CD4-positive, alpha-beta T cell treated with Interleukin-1 beta for 1 hour (primary cell): ENCODE data around the gene ADPRM.
A peak's percentile ranks its signal among the peaks of the same experiment; 100 is the strongest.
"Not testable (repeated sequence)": the region's sequence is repeated elsewhere in the genome, so short reads cannot be mapped to it uniquely, and the experiment has no call there.

Experiments
- DNase-seq, 2 donors: peaks; one replicate each; pipeline ENCODE4 v3.0.0-alpha.2; 2020 to 2022

Gene ADPRM

GRCh38 chr17:10697092-10698081 is at the start of gene ADPRM, which contains the start of gene SCO1:
Gene ADPRM (plus strand): TSS chr17:10697594. CDS start chr17:10704927, 7,333 bp downstream.
Gene SCO1 (minus strand): TSS chr17:10697533. CDS start chr17:10697507, 26 bp downstream.
- DNase-seq: peak; percentile 90 to 92

- DNase-seq: no peak
Observed at GRCh38 chr17:10648381-10648780, 49.0 kb upstream of the ADPRM start.

GRCh38 chr17:10648956-10649355 is 48.4 kb upstream of the ADPRM start:
- DNase-seq: no peak

GRCh38 chr17:10649602-10650001 is 47.8 kb upstream of the ADPRM start:
- DNase-seq: no peak

GRCh38 chr17:10651927-10652326 is 45.5 kb upstream of the ADPRM start:
- DNase-seq: no peak

- no peak for DNase-seq
Observed at GRCh38 chr17:10652984-10653659, 44.3 kb upstream of the ADPRM start.

- DNase-seq: no peak
Observed at GRCh38 chr17:10653987-10654386, 43.4 kb upstream of the ADPRM start.

- DNase-seq: no peak
Observed at GRCh38 chr17:10657148-10657547, 40.2 kb upstream of the ADPRM start, which contains the start of gene MYH3. Gene MYH3 (minus strand): TSS chr17:10657309. CDS start chr17:10655064, 2,245 bp downstream.

- DNase-seq: no peak
Observed at GRCh38 chr17:10657879-10658278, 39.5 kb upstream of the ADPRM start.

- no peak for DNase-seq
Observed at GRCh38 chr17:10661437-10661836, 36.0 kb upstream of the ADPRM start.

GRCh38 chr17:10663231-10663630 is 34.2 kb upstream of the ADPRM start:
- no peak for DNase-seq

GRCh38 chr17:10664571-10664970 is 32.8 kb upstream of the ADPRM start:
- no peak for DNase-seq

GRCh38 chr17:10666906-10667305 is 30.5 kb upstream of the ADPRM start:
- no peak for DNase-seq

GRCh38 chr17:10668775-10669174 is 28.6 kb upstream of the ADPRM start:
- no peak for DNase-seq

- DNase-seq: no peak
Observed at GRCh38 chr17:10673312-10673711, 24.1 kb upstream of the ADPRM start.

- no peak for DNase-seq
Observed at GRCh38 chr17:10674704-10675103, 22.7 kb upstream of the ADPRM start.

GRCh38 chr17:10681866-10682446 is 15.4 kb upstream of the ADPRM start:
- DNase-seq: no peak

- DNase-seq: no peak
Observed at GRCh38 chr17:10683853-10684252, 13.5 kb upstream of the ADPRM start.

GRCh38 chr17:10687499-10687898 is 9.9 kb upstream of the ADPRM start:
- no peak for DNase-seq

GRCh38 chr17:10695875-10696407 is 1.5 kb upstream of the ADPRM start:
- not testable (repeated sequence) for DNase-seq

- no peak for DNase-seq
Observed at GRCh38 chr17:10698096-10698818, 863 bp downstream of the ADPRM start.

- peak; percentile 14 to 44 for DNase-seq
Observed at GRCh38 chr17:10699856-10700255, 2.5 kb downstream of the ADPRM start.
